ENCODE measurements around the gene PABPN1.
"Not testable (repeated sequence)": the region's sequence is repeated elsewhere in the genome, so short reads cannot be mapped to it uniquely, and the experiment has no call there.

Gene PABPN1

GRCh38 chr14:23320584-23321571, at the start of gene PABPN1:
TSS of gene PABPN1 (plus strand) at chr14:23321457. CDS start at chr14:23321470, 13 bp downstream.
- peak within 1 kb of the TSS; percentile 98 for H3K4me3 ChIP-seq (ENCODE audit: severe bottlenecking)
- no peak for TF ChIP-seq CTCF (IDR thresholded peaks at IDR 0.05; ENCODE audit: poor library complexity, severe bottlenecking)
- H3K9me3 ChIP-seq (ENCODE audit: severe bottlenecking) = no peaks in the 10 kb centered on the region
- peak within 1 kb of the TSS; percentile 70 for H3K27ac ChIP-seq (ENCODE audit: poor library complexity, severe bottlenecking)
- DNase-seq (ENCODE audit: low spot score) = peak; percentile 99
- H3K4me1 ChIP-seq (ENCODE audit: insufficient read depth, poor library complexity, severe bottlenecking) = peaks cover 13% of the 10 kb centered on the region
- peaks cover 57% of the 10 kb centered on the region for H3K36me3 ChIP-seq (ENCODE audit: low read depth)
- no peaks in the 10 kb centered on the region for H3K27me3 ChIP-seq (ENCODE audit: insufficient read depth, poor library complexity, severe bottlenecking)
- ATAC-seq (ENCODE audit: low read depth) = peak; percentile 92

- no peaks in the 10 kb centered on the region for H3K36me3 ChIP-seq (ENCODE audit: low read depth)
- H3K4me3 ChIP-seq (ENCODE audit: severe bottlenecking) = no peak overlapping the region
- no peak for TF ChIP-seq CTCF (IDR thresholded peaks at IDR 0.05; ENCODE audit: poor library complexity, severe bottlenecking)
- H3K27me3 ChIP-seq (ENCODE audit: insufficient read depth, poor library complexity, severe bottlenecking) = no peaks in the 10 kb centered on the region
- no peaks in the 10 kb centered on the region for H3K9me3 ChIP-seq (ENCODE audit: severe bottlenecking)
- ATAC-seq (ENCODE audit: low read depth) (no peak), DNase-seq (ENCODE audit: low spot score) (no peak)
- no peaks in the 10 kb centered on the region for H3K4me1 ChIP-seq (ENCODE audit: insufficient read depth, poor library complexity, severe bottlenecking)
- H3K27ac ChIP-seq (ENCODE audit: poor library complexity, severe bottlenecking) = no peak overlapping the region
Measured at GRCh38 chr14:23275412-23275811, 45.8 kb upstream of the PABPN1 start.

- DNase-seq (ENCODE audit: low spot score) (no peak), ATAC-seq (ENCODE audit: low read depth) (no peak)
- Histone ChIP-seq H3K27me3 (ENCODE audit: insufficient read depth, poor library complexity, severe bottlenecking) (no peaks in the 10 kb centered on the region), H3K9me3 (ENCODE audit: severe bottlenecking) (no peaks in the 10 kb centered on the region), H3K4me1 (ENCODE audit: insufficient read depth, poor library complexity, severe bottlenecking) (no peaks in the 10 kb centered on the region), H3K4me3 (ENCODE audit: severe bottlenecking) (no peak overlapping the region), H3K27ac (ENCODE audit: poor library complexity, severe bottlenecking) (no peak overlapping the region), H3K36me3 (ENCODE audit: low read depth) (peaks cover 3% of the 10 kb centered on the region)
- no peak for TF ChIP-seq CTCF (IDR thresholded peaks at IDR 0.05; ENCODE audit: poor library complexity, severe bottlenecking)
Measured at GRCh38 chr14:23277189-23277588, 44.1 kb upstream of the PABPN1 start.

- H3K4me3 ChIP-seq (ENCODE audit: severe bottlenecking); ATAC-seq (ENCODE audit: low read depth); DNase-seq (ENCODE audit: low spot score); H3K27ac ChIP-seq (ENCODE audit: poor library complexity, severe bottlenecking); H3K27me3 ChIP-seq (ENCODE audit: insufficient read depth, poor library complexity, severe bottlenecking); H3K4me1 ChIP-seq (ENCODE audit: insufficient read depth, poor library complexity, severe bottlenecking); H3K9me3 ChIP-seq (ENCODE audit: severe bottlenecking): not testable (repeated sequence)
- H3K36me3 ChIP-seq (ENCODE audit: low read depth) = peaks cover 10% of the 10 kb centered on the region
Measured at GRCh38 chr14:23277928-23278327, 43.3 kb upstream of the PABPN1 start.

GRCh38 chr14:23281247-23281646, 40.0 kb upstream of the PABPN1 start:
- peaks cover 8% of the 10 kb centered on the region for H3K4me1 ChIP-seq (ENCODE audit: insufficient read depth, poor library complexity, severe bottlenecking)
- H3K9me3 ChIP-seq (ENCODE audit: severe bottlenecking) = no peaks in the 10 kb centered on the region
- ATAC-seq (ENCODE audit: low read depth) (no peak), DNase-seq (ENCODE audit: low spot score) (no peak)
- H3K4me3 ChIP-seq (ENCODE audit: severe bottlenecking) = no peak overlapping the region
- no peak overlapping the region for H3K27ac ChIP-seq (ENCODE audit: poor library complexity, severe bottlenecking)
- peaks cover 24% of the 10 kb centered on the region for H3K36me3 ChIP-seq (ENCODE audit: low read depth)
- no peaks in the 10 kb centered on the region for H3K27me3 ChIP-seq (ENCODE audit: insufficient read depth, poor library complexity, severe bottlenecking)
- no peak for TF ChIP-seq CTCF (IDR thresholded peaks at IDR 0.05; ENCODE audit: poor library complexity, severe bottlenecking)

All from RWPE2 (cell line).